NCI-H82 (cell line): ENCODE data around the gene ENTPD1.
A peak's percentile ranks its signal among the peaks of the same experiment; 100 is the strongest.
"Not testable (repeated sequence)": the region's sequence is repeated elsewhere in the genome, so short reads cannot be mapped to it uniquely, and the experiment has no call there.

Experiments
- DNase-seq: peaks from one replicate; lab custom pipeline; 2025; lab: John Stamatoyannopoulos, UW

Gene ENTPD1

DNA sequence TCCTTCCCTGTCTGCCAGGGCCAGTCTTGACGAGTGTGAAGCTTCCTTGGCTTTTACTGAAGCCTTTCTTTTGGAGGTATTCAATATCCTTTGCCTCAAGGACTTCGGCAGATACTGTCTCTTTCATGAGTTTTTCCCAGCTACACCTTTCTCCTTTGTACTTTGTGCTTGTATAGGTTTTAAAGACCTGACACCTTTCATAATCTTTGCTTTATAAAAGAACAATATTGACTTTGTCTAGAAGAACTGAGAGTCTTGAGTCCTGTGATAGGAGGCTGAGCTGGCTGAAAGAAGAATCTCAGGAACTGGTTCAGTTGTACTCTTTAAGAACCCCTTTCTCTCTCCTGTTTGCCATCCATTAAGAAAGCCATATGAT lies 110.5 kb downstream of the ENTPD1 start:
- no peak for DNase-seq

DNA sequence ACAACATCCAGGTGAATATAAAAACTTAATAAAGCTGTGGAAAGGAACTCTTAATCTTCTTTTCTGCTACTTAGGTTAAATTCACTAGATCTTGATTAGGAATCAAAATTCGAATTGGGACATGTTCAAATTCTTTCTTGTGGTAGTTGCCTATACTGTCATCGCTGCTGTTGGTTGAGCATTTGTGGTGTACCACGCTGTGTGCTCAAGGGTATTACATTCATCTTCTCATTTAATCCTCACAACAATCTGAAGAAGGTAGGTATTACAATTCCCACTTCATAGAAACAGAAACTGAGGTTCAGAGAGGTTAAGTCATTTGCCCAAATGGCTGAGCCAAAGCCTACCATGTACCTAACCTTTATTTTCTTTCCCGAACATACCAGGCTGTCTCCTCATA lies 111.9 kb downstream of the ENTPD1 start:
- no peak for DNase-seq

DNA sequence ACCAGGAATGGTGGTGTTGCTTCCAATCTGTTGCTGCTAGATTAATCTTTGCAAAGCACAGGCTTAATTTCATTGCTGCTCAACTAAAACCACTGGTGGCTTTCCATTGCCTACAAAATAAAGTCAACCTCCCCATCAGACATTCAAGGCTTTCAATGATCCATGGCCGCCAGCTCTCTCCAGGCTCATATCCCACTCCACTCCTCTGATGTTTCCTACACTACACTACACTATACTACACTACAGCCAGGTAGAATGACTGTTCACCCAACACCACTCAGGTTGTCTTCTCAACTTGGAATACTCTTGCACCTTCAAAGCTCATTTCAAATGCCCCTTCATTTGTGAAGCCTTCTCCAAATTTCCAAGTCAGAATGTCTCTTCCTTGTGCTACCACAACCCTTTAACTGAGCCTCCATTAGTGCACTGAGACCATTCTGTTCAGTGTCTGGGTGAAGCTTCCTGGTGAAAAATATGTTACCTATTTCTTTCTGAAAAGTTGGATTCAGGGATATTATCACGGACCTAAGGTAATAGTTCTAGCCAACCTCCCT lies 116.3 kb downstream of the ENTPD1 start:
- no peak for DNase-seq

DNA sequence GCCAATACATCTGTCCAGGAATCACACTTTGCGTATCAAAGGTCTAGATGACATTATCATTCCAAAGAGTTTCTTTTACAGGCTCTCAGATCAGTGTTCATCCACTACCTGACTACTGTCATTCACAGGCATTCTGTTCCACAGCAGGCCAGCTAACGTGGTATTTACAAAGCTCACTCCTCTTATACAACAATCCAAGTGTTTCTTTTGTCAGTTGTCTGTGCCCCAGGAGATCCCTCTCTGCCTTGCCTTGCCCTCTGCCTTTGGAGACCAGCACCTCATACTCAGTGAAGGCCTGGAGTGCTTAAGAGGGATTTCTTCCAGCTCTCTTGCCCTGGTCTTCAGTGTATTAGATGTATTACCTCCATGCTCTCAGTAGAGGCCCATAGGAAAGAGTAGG lies 117.2 kb downstream of the ENTPD1 start:
- no peak for DNase-seq

DNA sequence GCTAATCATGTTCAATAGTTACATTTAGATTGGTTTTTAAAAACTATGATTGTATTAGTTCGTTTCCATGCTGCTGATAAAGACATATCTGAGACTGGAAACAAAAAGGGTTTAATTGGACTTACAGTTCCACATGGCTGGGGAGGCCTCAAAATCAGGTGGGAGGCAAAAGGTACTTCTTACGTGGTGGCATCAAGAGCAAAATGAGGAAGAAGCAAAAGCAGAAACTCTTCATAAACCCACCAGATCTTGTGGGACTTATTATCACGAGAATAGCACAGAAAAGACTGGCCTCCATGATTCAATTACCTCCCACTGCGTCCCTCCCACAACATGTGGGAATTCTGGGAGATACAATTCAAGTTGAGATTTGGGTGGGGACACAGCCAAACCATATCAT lies 117.7 kb downstream of the ENTPD1 start:
- DNase-seq: no peak

DNA sequence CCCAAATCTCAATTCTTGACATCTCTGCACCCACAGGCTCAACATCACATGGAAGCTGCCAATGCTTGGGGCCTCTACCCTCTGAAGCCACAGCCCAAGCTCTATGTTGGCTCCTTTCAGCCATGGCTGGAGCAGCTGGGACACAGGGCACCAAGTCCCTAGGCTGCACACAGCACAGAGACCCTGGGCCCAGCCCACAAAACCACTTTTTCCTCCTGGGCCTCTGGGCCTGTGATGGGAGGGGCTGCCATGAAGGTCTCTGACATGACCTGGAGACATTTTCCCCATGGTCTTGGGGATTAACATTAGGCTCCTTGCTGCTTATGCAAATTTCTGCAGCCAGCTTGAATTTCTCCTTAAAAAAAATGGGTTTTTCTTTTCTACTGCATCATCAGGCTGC lies 118.8 kb downstream of the ENTPD1 start:
- DNase-seq: not testable (repeated sequence)

DNA sequence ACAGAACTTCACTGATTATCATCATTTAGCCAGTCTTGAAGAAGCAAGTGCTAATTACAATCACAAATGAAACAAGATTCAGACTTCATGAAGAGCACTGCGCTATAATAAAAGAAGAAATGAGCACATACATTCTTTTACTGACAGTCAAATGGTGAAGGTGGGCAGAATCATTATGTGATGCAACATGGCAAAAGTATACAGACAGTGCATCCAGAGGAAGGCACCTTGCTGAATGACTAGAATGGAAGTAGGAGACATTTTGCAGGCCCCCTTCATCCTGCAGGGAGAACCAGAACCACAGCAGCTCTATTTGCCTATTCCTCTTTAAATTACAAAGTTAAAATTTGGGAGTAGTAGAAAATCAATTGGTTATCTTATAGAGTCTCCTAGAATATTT lies 120.8 kb downstream of the ENTPD1 start:
- no peak for DNase-seq

DNA sequence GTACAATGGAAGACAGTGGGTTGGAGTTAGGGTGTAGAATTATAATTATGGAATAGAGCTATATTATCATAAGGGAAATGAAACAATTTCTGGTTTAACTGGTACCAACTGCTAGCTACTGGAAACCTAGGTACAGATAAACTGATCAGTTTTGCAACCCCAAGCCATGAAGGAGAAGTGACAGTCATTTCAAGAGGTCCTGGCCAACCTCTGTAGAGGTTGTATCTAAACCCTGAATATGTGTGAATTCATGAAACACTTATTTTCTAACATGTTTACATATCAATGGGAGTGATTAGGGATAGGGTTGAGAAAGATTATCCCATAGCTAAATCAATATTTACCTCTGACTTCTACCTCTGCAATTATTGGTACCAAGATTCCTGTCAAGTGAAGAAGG lies 121.9 kb downstream of the ENTPD1 start:
- DNase-seq: no peak

DNA sequence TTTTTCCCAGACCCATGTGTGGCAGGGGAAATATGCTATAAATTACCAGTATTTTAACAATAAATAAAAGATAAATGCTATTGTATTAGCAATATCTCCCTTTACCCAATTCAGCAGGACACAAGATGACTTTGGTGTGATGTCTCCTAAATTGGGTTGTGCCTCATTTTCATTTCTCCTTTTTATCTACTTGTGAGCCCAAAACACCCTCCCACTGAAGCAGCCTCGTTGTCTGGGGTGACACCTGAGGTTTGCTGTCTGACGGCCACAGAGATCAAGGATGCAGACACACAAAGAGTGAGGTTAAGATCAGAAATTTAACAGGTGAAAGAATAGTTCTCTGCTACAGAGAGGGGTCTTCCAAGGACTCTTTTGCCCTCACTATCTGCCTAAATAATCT lies 124.7 kb downstream of the ENTPD1 start:
- no peak for DNase-seq

DNA sequence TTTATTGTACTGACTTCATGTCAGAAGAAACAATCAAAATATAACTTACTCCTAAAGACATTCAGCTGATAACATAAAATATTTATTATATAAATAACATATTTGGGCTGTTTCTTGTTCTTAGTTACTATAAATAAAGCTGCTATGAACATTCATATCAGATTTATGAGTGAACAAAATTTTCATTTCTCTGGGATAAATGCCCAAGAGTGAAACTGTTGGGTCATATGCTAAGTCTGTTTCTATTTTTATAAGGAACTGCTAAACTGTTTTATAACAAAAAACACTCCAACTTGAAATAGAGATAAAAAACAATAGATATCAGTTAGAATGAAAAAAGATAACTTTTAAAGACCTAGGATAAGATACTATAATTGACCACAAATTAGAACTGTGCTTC lies 125.4 kb downstream of the ENTPD1 start:
- no peak for DNase-seq

DNA sequence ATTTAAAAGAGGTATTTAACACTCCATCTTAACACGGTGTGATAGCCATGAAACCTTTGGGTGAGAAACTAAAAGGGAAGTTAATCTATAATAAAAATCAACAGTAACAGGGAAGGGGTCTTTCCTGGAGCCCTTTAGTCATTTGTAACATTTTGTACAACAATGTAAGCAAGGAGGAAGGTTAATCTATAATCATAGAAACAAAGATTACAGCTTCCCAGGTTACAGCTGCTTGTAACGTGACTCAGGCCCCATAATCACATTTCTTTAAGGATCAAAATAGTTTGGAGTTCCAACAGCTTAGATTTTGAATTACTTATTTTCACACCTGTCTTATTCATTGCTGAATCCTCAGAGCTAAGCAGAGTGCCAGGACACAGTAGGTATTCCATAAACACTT lies 133.9 kb downstream of the ENTPD1 start:
- DNase-seq: no peak

DNA sequence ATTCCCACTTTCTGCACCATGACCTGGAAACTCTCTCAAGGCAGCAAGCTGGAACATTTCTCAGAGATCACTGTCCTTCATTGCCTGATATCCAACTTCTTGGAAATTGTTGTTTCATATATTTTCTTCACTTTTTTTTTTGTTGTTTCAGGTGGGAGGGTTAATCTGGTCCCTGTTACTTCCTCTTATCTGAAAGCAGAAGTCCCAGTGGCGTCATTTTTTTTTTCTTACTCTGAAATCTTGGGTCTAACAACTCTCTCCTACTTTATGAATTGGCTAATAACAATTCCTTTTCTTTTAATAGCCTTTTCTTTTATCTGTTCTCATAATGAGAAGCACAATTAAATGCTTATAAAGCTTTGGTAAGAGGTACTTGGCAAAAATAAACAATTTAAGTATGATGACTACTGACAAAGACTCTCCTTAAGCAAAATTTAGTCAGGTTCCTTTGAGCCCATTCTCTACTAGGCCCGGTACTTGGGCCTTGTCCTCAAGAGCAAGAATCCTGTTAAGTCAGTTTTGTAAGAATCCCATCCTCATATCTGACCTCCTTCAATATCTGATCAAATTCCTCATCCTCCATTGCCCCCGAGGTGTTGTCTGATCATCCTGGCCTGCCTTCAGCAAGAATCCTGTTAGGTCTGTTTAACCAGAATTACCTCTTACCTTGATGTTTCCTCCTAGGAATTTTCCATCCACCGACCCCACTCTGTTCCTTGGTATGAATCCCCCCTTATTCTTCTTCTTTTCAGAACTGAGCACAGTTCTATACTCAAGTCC lies 140.3 kb downstream of the ENTPD1 start:
- no peak for DNase-seq

DNA sequence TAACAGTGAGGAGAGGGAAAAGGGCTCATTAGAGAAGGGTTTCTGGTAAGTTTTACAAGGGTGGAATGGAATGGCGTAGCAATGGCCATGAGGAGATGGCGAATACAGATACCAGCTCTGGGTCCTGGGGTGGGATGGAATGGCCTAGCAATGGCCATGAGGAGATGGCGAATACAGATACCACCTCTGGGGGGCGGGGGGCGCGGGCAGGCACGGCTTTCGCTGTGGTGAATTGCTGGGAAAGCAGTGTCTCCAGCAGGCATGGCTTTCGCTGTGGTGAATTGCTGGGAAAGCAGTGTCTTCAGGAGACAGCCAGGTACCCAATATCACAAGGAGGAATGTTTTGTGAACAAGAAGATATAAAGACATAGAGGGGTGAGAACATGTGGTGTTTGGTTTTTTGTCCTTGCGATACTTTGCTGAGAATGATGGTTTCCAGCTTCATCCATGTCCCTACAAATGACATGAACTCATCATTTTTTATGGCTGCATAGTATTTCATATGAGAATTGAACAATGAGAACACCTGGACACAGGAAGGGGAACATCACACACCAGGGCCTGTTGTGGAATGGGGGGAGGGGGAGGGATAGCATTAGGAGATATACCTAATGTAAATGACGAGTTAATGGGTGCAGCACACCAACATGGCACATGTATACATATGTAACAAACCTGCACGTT lies 150.1 kb downstream of the ENTPD1 start:
- not testable (repeated sequence) for DNase-seq

DNA sequence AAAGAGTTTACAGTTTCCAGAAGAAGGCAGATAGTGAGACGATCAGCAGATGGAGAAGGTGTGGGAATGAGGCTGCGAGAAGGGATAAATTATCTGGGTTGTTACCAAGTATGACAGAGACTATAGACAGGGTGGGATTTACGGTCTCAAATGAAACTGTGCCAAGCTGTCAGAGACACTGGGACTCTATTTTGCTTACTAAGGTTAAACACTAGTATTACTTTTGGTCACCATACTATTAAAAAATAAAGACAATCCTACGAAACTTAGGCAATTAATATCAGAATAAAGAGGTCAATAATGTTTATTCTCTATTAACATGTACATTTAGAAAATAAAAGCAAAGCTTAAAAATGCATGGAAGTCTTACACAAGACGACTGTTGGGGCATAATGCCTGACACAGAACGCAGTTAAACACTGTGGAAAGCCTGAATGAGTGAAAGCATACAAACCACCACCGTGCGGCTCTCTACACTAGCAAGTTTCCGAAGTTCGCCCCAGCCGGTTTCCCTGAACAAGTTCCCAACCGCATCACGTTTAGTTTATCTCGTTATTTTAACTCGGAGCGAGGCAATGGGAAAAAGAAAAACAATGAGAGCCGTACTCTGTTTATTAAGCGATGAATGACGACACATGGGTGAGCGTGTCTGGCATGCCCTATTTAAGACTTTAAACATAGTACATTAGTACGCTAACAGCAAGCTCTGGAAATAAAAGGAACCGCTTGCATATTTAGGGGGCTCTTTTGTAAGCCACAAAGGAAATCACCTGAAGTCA lies 150.9 kb downstream of the ENTPD1 start:
- peak; percentile 63 for DNase-seq

DNA sequence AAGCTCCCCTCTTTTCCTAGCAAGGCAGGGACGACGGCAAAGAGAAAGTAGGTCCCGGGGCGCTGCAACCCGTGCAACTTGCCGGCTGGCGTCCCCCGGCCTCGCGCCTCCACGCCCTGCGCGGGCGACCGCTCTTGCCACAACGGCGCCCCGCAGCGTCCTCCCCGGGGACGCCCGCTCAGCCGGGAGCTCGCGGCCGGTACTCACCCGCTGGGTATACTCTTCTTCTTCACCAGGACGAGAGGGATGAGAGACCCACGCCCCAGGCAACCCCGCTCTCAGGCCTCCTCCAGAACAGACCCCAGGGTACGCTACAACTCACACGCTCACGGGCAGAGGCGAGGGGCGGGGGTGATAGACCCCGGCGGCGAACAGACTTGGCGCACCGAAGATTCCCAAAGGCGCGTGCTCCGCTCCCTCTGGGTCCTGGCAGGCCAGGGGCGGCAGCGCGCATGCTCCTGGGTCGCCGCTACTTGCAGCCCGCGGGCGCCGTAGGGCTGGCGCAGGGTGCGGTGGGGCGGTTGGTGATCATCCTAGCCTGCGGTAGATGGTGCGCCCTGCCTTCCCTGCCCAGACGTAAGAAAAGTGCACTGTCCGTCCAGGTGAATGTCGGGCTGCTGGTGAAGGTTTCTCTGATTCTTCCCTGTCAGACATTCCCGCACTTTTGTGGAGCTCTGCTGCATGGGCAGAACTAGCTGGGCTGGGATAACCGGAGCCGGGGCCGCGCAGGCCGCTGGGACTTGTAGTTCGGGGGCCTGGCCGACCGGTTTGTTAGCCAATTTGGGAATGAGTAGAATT lies 151.7 kb downstream of the ENTPD1 start, which contains the start of gene CC2D2B:
TSS of gene CC2D2B (plus strand) at position 520 of the 798 bp plus-strand sequence. CDS start 3,349 bp downstream, outside the sequence.
- DNase-seq: peak; percentile 89

DNA sequence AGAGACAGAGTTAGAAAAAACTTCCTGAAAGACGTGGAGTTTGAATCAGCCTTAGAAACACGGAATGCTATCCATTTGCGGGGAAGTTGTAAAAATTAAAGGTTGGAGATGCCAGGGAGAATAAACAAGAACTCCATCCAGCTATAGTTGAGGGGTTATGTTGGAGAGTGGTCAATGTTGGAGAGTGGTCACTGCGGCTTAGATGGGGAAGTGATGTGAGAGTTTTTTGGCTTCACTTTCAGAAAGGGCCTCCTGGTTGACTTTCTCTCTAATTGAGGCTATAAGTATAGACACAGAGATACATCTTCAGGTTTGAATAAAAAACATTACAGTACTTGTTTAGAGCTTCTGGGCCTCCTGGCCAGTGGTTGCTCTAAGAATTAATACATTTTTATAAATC lies 152.5 kb downstream of the ENTPD1 start:
- DNase-seq: no peak

DNA sequence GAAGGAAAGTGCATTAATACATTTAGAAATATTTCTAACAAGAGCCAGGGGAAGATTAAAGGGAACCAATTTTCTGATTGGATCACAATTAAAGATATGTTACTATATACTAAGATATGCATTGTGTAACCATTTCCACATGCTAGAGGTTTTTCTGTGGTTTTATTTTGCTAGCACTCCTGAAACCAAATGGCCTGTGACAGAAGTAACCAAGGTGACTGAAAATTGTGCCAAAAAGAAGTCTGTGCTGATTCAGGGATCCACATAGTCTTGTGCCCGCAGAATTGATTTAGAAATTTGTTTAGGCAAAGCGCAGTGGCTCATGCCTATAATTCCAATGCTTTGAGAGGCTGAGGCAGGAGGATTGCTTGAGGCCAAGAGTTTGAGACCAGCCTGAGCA lies 153.6 kb downstream of the ENTPD1 start:
- no peak for DNase-seq

DNA sequence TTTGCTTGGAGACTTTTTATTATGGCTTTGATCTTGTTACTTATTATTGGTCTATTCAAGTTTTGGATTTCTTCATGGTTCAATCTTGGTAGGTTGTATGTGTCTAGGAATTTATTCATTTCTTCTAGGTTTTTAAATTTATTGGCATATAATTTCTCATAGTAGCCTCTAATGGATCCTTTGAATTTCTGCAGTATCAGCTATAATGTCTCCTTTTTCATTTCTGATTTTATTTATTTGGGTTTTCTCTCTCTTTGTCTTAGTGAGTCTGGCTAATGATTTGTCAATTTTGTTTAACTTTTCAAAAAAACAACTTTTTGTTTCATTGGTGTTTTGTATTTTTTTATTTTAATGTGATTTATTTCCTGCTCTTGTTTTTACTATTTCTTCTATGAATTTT lies 160.1 kb downstream of the ENTPD1 start:
- DNase-seq: not testable (repeated sequence)
